Bronchus fibroblast of lung (primary cell): ENCODE data around the gene C19orf53. TPM values are rescaled to one million over a fixed set of nuclear protein-coding genes. Genes with fewer than 3 reads are reported as not detected.

ENCODE experiments used
- total RNA-seq: library from RNA; depleted of rRNA; stranded (reverse); fragments of >200 nt; gene quantifications from 2 replicates; pipeline ENCODE4 v1.2.3, GENCODE V29; 2015

Gene C19orf53
- 245 and 290 TPM in 2 replicates for total RNA-seq

GRCh38 chr19:13774217-13775191 lies at the start of gene C19orf53:
C19orf53 (plus strand) TSS chr19:13774456; CDS start chr19:13774478, 22 bp downstream.

DNA sequence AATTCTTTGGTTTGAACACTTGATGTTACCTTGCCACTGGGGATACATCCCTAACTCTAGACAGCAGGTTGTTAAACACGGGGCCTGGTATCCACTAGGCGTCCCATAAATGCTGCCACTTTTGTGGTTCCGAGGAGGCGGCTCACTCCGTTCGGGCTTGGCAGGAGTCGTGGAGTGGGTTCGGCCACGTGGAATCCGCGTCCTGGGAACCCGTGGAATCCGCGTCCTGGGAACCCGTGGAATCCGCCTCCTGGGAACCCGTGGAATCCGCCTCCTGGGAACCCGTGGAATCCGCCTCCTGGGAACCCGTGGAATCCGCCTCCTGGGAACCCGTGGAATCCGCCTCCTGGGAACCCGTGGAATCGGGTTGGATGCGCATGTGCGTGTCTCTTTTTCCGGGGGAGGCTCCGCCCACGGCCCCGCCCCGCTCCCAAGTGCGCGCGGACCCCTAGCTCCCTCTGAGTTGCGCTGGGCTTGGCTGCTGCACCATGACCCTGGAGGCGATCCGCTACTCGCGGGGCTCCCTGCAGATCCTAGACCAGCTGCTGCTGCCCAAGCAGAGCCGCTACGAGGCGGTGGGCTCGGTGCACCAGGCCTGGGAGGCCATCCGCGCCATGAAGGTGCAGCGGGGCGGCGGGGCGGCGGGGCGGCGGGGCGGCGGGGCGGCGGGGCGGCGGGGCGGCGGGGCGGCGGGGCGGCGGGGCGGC lies 10.0 kb upstream of the C19orf53 start, which contains the start of gene MRI1:
Gene MRI1, plus strand, starts transcription at position 422 of the 707 bp plus-strand sequence. Its CDS starts 67 bp downstream, at position 489.

GRCh38 chr19:13794757-13795589 lies 20.7 kb downstream of the C19orf53 start, which contains the start of gene ZSWIM4:
ZSWIM4 (plus strand) TSS chr19:13795443; CDS start chr19:13795649, 206 bp downstream.

Other genes with a start within 250 kb of the C19orf53 start
- 33.1 and 35.0 TPM in 2 replicates for gene MRI1, start 9.9 kb upstream of the C19orf53 start, total RNA-seq
- 3.9 and 4.9 TPM in 2 replicates for gene ZSWIM4, start 21.0 kb downstream of the C19orf53 start, total RNA-seq
- not detected in 2 replicates for gene NANOS3, start 102.7 kb downstream of the C19orf53 start, total RNA-seq
- gene BRME1, start 131.7 kb downstream of the C19orf53 start, total RNA-seq = under 0.01 and 0.17 TPM in 2 replicates
- gene CC2D1A, start 131.7 kb downstream of the C19orf53 start, total RNA-seq = 16.5 and 17.8 TPM in 2 replicates
- gene PODNL1, start 164.0 kb downstream of the C19orf53 start, total RNA-seq = 1.7 and 1.9 TPM in 2 replicates
- 22.2 and 27.6 TPM in 2 replicates for gene DCAF15, start 178.1 kb downstream of the C19orf53 start, total RNA-seq
- gene RFX1, start 231.9 kb downstream of the C19orf53 start, total RNA-seq = 4.5 and 5.0 TPM in 2 replicates